GOT3 (cell line): ENCODE data around the gene VSTM2B.
"Not testable (repeated sequence)": the region's sequence is repeated elsewhere in the genome, so short reads cannot be mapped to it uniquely, and the experiment has no call there.

Experiments used
- DNase-seq: peaks from one replicate; lab custom pipeline; 2025; ENCODE audit warnings: mixed read lengths; lab: John Stamatoyannopoulos, UW

VSTM2B gene

DNA sequence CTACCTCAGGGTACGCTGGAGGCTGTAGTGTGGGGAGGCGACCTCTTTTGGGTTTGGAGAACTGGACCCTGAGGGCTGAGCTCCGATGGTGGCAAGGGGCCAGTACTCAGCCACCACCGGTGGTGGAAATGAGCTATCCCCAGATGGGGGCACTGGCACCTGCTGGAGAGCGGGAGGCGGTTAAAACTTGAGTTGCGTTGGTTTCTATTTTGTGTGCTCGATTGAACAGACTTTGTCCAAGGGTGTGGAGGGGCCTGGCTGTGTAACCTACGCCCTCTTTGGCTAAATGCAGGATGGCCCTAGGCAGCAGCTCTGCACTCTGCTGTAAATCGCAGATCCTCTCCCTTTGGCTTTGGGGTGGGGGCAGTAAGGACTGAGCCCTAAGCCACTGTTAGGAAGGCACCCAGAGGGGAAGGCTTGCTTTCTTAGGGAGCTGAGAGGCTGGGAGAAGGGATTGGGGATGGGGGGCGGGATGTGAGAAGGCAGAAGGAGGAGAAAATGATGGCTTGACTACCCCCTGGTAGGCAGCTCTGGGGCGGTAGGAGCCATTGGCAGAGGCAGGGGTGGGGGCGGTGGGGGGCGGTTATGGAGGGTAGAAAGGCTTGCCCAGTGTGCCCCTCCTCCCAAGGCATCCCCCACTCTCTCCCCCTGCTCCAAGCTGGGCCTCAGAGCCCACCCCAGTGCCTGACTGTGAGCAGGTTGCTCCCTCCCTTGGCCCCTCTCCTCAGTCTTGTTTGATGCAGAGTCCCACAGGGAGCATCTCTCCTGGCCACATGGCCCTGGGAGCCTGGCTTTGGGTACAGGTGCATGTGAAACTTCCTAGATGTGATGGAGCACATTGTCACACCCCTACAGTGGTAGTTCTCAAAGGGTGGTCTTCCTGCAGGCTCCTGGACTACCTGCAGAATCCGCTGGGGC is 5.0 kb downstream of the VSTM2B start:
- no peak for DNase-seq

DNA sequence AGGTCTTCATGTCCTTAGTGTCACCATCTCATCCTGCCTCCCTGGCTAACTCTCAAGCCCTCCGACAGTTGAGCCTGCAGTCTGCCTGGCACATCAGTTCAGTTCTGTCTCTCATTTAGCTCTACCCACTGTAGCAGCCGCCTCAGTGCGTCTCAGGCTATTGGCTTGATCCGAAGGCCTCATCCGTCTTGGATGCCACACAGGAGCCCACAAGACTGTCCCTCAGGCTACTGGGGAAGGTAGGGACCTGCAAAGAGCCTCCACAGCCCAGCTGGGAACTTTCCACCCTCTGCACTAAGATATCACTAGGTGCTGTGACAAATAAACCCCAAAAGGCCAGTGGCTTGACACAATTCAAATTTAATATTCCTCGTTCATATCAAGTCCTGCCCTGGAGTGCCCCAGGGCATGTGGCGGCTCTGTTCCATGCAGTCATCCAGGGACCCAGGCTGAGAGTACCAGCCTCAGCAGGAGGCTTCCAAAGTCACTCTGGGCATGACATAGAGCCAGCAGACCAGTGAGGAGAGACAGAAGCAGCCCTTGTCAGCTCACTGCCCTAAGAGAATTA is 5.7 kb downstream of the VSTM2B start:
- no peak for DNase-seq

DNA sequence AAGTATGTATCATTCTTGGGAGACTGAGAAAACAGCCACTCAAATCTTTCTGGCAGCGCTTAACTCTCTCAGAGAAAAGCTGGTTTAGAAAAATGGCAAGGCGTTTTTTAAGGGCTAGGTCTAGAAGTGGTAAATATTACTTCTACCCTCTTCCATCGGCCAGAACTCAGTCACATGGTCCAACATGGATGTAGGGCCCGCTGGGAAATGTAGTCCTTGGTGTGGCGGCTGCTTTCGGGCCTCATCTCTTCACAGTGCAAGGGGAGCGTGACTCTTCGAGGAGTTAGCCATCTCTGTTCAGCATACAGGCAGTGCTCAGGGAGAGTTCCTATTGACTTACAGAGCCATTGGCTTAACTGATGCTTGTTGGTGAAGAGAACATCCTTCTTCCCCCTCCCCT is 6.3 kb downstream of the VSTM2B start:
- no peak for DNase-seq

DNA sequence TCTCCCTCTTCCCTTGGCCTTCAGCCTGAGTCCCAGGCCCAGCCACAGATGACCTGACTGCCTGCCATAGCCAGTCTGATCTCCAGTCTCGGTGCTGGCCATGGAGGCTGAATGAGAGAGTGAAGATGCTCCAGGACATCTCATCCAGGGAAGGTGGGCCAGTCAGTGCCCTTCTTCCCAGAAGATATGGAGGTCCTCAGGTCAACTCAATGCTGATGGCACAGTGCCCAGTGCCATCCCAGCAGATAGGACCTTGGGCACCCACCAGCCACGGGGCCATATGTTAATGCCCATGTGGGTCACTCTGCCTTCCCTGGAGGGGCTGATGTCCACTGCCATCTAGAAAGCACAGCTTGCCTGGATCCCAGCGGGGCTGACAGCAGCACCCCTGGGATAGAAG is 7.2 kb downstream of the VSTM2B start:
- DNase-seq = no peak

DNA sequence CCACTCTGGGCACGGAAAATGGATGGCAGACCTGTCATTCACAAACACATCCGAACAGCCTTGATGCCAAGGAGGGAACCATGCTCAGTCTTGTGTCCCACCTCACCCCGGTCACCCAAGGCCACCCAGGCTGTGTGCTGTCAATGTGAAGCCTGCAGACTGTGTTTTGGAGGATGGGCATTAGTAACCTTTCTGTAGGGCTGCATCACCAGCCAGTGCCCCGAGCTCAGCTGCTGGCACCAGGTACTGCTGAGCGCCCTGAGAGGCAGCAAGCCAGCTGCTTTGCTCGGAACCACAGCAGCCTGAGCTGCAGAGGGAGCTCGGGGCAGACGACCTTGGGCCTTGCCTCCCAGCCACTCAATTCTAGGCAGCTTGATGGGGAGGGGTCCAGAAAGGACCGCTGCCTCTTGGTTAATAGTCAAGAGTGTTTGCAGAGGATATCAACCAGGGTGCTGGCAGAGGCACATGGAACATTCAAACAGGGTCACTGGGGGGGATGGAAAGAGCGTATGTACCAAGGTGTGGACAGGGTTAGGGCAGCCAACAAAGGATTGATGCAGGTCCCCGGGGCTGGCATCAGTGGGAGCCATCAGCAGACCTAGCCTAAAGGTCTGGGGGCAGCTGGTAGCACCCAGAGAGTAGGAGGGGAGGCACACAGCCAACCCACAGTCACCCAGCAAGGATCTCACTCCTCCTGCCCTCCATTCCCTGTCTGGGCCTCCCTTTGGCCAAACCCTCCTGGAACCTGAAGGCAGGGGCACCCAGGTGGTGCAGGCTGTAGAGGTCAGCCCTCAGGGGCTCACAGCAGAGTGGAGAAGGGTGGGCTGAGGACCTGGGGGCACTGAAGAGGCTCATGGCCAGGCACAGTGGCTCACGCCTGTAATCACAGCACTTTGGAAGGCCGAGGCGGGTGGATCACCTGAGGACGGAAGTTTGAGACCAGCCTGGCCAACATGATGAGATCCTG is 8.1 kb downstream of the VSTM2B start:
- DNase-seq = no peak

DNA sequence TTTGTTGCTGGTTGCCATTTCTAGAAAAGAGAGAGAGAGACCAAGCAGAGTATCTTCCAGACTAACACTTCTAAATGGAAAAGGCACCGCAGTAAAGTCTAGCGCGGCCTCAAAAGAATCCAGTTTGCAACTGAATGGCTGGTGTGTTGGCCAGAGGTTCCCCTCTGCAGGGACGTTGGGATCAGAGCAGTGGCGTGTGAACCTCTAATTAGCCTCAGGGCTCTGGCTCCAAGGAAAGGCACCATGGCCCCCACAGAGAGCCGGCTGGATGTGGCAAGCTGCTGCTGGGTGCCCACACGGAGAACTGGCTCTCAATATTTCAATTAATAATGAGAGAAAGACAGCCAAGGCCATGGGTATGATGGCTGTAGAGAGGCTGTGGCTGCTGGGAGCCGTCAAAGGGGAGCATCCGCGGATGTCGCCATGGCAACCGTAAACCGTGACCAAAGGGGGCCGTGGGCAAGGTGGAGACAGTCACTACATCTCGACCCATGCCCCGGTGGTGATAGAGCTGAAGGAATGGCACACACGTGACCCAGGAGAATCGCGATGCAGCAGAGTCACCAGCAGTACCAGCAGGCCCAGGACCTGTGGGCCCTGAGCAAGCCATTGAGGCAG is 9.5 kb downstream of the VSTM2B start:
- no peak for DNase-seq

DNA sequence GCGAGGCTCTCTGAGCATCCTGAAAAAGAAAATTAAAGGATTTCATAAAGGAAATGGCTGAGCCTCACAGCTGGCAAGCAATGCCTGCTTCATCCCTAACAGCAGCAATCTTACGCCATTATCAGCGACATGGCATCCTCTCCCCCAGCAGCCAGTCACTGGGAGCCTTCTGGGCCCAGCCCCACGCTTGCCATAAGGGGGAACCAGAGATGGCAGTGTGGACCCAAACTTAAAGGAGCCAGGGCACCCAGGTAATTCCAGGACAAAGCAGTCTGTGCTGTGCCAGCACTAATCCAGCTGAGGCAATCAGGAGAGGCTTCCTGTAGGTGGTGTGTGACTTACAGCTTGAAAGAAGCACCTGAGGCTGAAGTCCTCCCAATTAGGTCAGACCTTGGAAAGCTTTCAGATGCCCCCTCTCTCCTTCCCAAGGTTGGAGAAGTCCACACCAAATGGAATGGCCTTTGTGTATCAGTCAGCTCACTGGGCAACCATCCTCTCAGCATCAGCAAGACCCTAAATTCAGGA is 10.3 kb downstream of the VSTM2B start:
- no peak for DNase-seq

DNA sequence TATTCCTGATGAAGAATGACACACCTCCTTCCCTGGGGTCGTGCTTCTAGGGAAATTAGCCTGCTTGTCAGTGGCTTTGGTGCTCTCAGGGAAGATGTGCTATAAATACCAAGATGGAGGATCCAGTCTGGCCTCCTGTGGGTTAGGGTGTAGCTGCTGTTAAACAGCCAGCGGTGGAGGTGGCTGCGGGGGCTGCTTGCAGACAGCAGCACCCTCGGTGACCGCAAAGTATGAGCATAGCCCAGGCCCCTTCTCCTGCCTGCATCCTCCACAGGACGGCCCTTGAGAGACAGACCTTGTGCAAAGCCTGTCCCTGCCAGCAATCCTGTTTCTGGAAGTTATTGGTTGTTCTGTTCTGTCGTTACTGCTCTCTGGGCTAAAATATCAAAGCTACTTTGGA is 11.4 kb downstream of the VSTM2B start:
- no peak for DNase-seq

DNA sequence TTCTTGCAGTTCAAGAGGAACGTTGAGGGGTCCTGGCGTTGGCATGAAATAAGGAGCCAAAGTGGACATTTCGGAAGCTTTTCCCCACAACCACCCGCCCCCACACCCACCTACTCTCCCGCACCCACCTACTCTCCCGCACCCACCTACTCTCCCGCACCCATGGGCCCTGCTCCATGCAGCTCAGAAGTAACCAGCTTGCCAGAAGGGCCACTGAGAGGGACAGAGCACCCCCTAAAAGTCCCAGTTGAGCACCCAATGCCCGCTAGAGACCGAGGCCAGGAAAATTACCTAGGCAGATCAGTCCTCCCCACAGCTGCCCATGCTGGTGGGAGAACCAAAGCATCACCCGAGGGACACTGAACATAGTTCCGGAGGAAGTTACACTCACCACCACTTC is 11.8 kb downstream of the VSTM2B start:
- DNase-seq = no peak

DNA sequence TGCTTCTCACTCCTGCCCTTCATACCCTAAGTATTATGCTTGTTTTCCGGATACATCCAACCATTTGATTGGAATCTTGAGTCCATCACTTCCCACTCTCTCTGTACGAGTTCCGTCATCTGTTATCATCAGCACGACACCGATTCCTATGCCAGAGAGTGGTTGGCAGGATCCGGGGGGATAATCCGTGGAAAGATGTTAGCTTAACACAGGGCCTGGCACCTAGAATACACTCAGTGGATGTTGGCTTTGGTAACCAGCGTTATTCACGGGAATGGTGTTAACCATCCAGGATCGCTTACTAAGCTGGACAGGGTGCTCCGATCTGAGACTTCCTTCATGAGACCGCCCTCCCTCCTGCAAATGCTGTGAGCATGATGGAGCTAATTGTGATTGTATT is 12.4 kb downstream of the VSTM2B start:
- no peak for DNase-seq

DNA sequence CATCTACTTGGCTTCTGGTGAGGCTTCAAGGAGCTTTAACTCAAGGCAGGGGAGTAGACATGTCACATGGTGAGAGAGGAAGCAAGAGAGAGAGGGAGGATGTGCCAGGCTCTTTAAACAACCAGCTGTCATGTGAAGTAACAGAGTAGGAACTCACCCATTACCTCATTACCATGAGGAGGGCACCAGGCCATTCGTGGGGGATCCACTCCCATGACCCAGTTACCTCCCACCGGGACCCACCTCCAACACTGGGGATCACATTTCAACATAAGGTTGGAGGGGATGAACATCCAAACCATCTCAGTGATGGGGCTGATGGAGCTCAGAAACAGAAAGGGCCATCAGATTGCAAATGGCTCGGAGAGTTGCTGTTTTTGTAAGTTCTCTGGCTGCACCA is 12.9 kb downstream of the VSTM2B start:
- DNase-seq = no peak

DNA sequence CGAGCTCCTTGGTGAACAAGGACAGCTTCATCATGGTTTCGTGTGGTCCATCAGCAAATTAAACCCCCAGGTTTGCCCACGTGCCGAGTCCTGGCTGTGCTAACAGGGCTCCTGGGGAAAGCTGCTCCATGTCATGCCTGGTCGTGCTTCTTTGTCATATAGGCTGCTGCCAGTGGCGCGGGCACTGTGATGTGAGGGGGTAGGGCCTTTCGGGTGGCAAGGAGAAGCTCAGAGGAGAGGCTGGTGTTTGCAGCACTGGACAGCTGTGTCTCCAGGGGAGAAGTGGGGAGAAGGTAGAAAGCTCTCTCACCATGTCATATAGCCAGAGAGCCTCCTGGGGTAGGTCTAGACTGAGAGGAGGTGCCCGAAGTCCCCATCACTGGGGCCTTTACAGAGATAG is 13.3 kb downstream of the VSTM2B start:
- DNase-seq = no peak

DNA sequence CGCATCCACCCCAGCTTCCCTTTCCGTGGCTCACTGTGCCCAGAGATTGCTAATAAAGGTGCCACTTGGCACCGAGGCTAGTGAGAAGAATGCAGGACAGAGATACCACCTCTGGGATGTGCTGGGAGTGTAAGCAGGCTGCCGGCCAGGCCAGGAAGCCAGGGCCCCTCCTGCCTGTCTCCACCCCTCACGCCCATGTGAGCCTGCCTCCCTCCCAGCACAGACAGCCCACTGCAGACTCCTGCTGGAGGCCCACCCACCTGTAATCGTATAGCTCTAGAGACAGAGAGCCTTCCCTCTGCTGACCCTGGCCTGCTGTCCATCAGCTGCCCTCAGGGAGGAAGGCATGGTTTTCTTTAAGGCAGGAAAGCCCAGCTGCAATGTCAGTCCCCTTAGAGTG is 13.9 kb downstream of the VSTM2B start:
- no peak for DNase-seq

DNA sequence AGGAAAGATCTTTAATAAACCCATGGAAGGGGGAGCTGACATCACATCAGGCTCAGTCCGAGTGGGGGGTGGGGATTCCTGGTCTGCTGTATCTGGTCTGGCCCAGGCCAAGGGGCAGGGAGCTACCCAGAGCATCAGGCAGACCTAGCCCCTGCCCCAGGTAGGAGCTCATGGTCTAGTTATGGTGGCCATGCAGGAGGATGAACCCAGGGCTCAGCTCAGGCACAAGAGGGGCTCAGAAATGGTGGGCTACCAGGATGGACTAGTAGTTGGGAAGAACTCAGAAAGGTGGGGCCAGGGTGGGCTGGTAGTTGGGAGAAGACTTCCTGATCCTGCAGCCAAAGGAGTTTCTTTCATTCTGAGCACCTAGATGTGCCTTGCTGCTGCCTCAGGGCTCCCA is 14.3 kb downstream of the VSTM2B start:
- DNase-seq = no peak

DNA sequence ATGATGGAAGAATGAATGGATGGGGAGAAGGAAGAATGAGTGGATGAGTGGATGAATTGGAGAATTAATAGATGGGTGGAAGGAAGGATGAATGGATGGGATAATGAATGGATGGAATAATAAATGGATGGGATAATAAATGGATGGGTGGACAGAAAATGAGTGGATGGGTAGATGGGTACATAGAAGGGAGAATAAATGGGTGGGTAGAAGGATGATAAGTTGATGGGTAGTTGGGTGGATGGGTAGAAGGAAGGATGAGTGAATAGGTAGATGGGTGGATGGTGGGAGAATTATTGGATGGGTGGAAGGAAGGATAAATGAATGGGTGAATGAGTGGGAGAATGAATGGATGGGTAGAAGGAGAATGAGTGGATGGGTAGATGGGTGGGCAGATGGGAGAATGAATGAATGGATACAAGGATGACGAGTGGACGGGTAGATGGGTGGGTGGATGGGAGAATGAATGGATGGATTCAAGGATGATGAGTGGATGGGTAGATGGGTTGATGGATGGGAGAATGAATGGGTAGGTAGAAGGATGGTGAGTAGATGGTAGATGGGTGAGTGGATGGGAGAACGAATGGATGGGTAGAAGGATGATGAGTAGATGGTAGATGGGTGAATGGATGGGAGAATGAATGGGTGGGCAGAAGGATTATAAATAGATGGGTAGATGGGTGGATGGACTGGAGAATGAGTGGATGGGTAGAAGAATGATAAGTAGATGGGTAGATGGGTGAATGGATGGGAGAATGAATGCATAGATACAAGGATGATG is 15.9 kb downstream of the VSTM2B start:
- DNase-seq = no peak

DNA sequence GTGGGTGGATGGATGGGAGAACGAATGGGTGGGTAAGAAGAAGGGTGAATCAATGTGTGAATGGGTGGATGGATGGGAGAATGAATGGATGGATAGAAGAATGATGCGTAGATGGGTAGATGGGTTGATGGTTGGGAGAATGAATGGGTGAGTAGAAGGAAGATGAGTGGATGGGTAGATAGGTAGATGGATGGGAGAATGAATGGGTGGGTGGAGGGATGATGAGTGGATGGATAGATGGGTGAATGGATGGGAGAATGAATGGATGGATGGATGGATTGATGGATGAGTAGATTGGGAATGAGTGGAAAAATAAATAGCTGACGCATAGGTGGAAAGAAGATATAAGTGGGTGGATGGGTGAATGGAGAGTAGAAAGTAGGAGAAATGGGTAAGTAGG is 16.5 kb downstream of the VSTM2B start:
- no peak for DNase-seq

DNA sequence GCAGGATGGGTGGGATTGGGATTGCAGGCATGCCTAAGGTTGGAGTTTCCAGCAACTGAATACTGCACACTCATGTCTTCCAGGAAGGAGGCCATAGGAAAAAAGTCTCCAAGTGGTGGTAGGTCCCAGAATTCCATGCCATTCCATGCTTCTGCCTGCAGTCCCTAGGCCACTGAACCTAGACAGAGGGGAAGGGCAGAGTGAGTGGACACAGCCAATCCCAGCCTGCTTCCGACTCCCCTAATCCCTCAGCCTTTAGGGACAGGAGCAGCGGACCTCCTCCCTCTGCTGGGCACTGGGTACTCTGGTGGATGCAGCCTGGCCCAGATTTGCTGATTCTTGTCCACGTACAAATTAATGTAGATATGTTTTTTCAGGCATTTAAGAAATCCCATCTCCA is 17.0 kb downstream of the VSTM2B start:
- DNase-seq = no peak

DNA sequence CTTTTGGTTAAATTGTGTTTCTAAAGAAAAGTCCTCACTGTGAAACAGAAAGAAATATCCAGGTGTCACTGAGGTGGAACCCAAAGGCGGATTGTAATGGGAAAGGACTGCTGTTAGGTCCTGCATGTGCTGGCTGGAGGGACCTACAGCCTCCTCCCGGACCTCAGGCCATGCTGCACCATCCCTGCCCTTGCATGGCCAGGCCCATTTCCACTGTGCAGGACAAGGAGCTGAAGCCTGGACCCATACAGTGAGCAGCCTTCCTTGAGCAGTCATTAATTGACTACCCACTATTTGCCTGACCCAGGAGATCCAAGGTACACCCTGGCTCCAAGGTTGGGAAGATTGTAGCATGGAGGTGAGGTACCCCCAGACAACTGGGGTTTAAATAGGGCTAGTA is 17.6 kb downstream of the VSTM2B start:
- DNase-seq = no peak

DNA sequence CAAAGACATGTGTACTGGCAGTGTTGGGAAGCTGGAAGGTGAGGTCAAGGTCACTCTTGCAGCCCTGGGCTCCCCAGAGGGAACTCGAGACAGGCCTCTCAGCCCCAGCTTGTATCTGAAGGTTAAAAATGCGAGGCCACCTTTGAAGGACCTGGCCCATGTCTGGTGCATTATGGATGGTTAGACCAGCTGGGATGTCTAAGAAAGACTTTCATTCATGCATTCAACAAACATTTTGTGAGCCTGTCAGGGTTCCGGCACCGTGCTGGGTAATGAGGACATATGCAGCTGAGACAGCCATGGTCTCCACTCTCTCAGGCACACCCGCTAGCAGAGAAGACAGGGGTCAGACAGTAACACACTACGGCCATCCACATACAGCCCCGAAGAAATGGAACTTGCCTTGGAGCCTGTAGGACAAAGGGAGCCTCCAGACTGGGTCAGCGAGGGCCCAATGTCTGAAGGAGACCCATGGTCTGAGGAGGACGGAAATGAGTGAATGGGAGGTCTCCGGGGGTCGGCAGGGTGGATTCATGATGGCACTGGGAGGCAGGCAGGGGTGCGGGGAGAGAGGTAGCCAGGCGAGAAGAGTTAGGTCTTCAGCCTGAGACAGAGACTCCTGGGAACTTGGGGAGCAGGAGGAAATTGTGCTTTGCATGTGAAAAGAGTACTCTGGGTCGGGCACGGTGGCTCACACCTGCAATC is 19.0 kb downstream of the VSTM2B start:
- no peak for DNase-seq

DNA sequence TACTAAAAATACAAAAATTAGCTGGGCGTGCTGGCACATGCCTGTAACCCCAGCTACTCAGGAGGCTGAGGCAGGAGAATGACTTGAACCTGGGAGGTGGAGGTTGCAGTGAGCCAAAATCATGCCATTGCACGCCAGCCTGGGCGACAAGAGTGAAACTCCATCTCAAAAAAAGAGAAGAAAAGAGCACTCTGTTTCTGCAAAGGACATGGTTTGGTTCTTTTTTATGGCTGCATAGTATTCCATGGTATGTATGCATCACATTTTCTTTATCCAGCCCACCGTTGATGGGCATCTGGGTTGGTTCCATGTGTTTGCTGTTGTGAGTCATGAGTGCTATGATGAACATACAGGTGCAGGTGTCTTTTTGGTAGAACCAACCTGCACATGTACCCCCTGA is 19.7 kb downstream of the VSTM2B start:
- DNase-seq = not testable (repeated sequence)
